Sigmoid colon (tissue), 4 donors: ENCODE data around the gene DAB2.

Experiments
- EP300 ChIP-seq, 4 donors: sonication (generic); formaldehyde crosslinking; IDR thresholded peaks; one replicate each; pipeline ENCODE4 v1.6.1; 2017; ENCODE audit warnings: antibody characterized with exemption in 4 of 4
- POLR2A ChIP-seq, 2 donors: fragments of 450-650 bp; IDR thresholded peaks; one replicate each; pipeline ENCODE4 v1.6.1; 2016; ENCODE audit warnings: antibody characterized with exemption in 2 of 2, mild to moderate bottlenecking in 2 of 2, moderate library complexity in 2 of 2
- POLR2AphosphoS5 ChIP-seq, 4 donors: sonication (generic); formaldehyde crosslinking; IDR thresholded peaks; one replicate each; pipeline ENCODE4 v1.6.1; 2017; ENCODE audit warnings: antibody characterized with exemption in 4 of 4
- TF ChIP-seq, protein P1 (sequence below), 4 experiments: fragments of 450-650 bp in 3 of 4; fragments of 200-600 bp in 1 of 4; IDR thresholded peaks; one replicate each; pipeline ENCODE4 v1.5.1; 2016 to 2019; ENCODE audit warnings: antibody characterized with exemption in 4 of 4, mild to moderate bottlenecking in 3 of 4, moderate library complexity in 2 of 4

GRCh38 chr5:39362646-39363045 is 62.1 kb downstream of the DAB2 start:
- no peak for TF ChIP-seq POLR2A (IDR thresholded peaks at IDR 0.05)
- TF ChIP-seq, protein P1, sequence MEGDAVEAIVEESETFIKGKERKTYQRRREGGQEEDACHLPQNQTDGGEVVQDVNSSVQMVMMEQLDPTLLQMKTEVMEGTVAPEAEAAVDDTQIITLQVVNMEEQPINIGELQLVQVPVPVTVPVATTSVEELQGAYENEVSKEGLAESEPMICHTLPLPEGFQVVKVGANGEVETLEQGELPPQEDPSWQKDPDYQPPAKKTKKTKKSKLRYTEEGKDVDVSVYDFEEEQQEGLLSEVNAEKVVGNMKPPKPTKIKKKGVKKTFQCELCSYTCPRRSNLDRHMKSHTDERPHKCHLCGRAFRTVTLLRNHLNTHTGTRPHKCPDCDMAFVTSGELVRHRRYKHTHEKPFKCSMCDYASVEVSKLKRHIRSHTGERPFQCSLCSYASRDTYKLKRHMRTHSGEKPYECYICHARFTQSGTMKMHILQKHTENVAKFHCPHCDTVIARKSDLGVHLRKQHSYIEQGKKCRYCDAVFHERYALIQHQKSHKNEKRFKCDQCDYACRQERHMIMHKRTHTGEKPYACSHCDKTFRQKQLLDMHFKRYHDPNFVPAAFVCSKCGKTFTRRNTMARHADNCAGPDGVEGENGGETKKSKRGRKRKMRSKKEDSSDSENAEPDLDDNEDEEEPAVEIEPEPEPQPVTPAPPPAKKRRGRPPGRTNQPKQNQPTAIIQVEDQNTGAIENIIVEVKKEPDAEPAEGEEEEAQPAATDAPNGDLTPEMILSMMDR (IDR thresholded peaks at IDR 0.05), result no peak
- TF ChIP-seq POLR2AphosphoS5 (IDR thresholded peaks at IDR 0.05), result no peak
- no peak for TF ChIP-seq EP300 (IDR thresholded peaks at IDR 0.05)
